K562 (cell line): ENCODE data around the gene CATSPER3. TPM values are rescaled to one million over a fixed set of nuclear protein-coding genes. Genes with fewer than 3 reads are reported as not detected.

Experiments
- ATAC-seq: fragments of 200-7000 bp; cut with Tn5 transposase; 3 replicates; pipeline ENCODE4 v1.9.1; 2020; ENCODE audit warnings: moderate library complexity
- BruUV-seq: library from RNA; stranded (reverse); fragments of 400-500 nt; replicated peaks from 2 replicates; lab custom pipeline; 2021; lab: Mats Ljungman, UMichigan
- CTCF ChIA-PET: fragments of 300-600 bp; formaldehyde crosslinking; extraction: SDS; loops from one replicate; lab custom pipeline; 2021; ENCODE audit warnings: low intra/inter-chr PET ratio; lab: Yijun Ruan, JAX
- POLR2A ChIA-PET: fragments of 300-600, 350-650 bp; sonication (Branson Sonifier 250); formaldehyde crosslinking; extraction: SDS; loops from one replicate; lab custom pipeline; 2021; ENCODE audit warnings: antibody characterized with exemption, inconsistent platforms; lab: Yijun Ruan, JAX
- DNase-seq, 4 experiments: peaks; one replicate each; pipeline versions ENCODE4 v3.0.0 to v3.0.0-alpha.2; 2011 to 2018; ENCODE audit warnings: low spot score in 3 of 4, mixed read lengths in 3 of 4; ENCODE audit errors: extremely low read depth in 1 of 4
- FAIRE-seq: peaks from 2 replicates; lab custom pipeline; 2011; peaks lifted over from hg19 to GRCh38; lab: Jason Lieb, UNC
- H2AFZ ChIP-seq: 2 replicates; pipeline ENCODE4 v1.6.0; 2011; ENCODE audit warnings: low read depth, low read length, control low read depth, inconsistent platforms
- H3K27ac ChIP-seq: fragments of 200-600 bp; 3 replicates; pipeline ENCODE4 v1.8.0; 2011; ENCODE audit warnings: low read depth, mild to moderate bottlenecking, control low read depth, inconsistent platforms, low read length, moderate library complexity, mixed read lengths; ENCODE audit errors: extremely low read depth
- H3K27me3 ChIP-seq, 2 experiments: fragments of 300-600 bp in 1 of 2; 2 replicates in 1 of 2; 3 replicates in 1 of 2; pipeline versions ENCODE4 v1.6.0 to v1.8.0; 2011; ENCODE audit warnings: inconsistent platforms in 2 of 2, low read length in 2 of 2, mild to moderate bottlenecking in 1 of 2, mixed read lengths in 1 of 2, moderate library complexity in 1 of 2; ENCODE audit not compliant: control insufficient read depth in 2 of 2, insufficient read depth in 2 of 2
- H3K36me3 ChIP-seq: fragments of 300-600 bp; 3 replicates; pipeline ENCODE4 v1.8.0; 2011; ENCODE audit warnings: mild to moderate bottlenecking, low read length, inconsistent platforms; ENCODE audit not compliant: control insufficient read depth, insufficient read depth
- H3K4me1 ChIP-seq, 2 experiments: fragments of 200-600 bp in 1 of 2; replicated peaks in 1 of 2; 2 replicates in 1 of 2; 3 replicates in 1 of 2; pipeline versions ENCODE4 v1.5.1 to v1.8.0; 2011; ENCODE audit warnings: inconsistent platforms in 2 of 2, low read length in 2 of 2, mild to moderate bottlenecking in 1 of 2, mixed read lengths in 1 of 2, moderate library complexity in 1 of 2; ENCODE audit not compliant: control insufficient read depth in 2 of 2, insufficient read depth in 2 of 2
- H3K4me2 ChIP-seq: 2 replicates; pipeline ENCODE4 v1.6.1; 2011; ENCODE audit warnings: low read length, control low read depth, inconsistent platforms, mixed read lengths; ENCODE audit not compliant: insufficient read depth
- H3K4me3 ChIP-seq: fragments of 200-600 bp; sonication (generic), shearing (Covaris generic); 2 replicates; pipeline ENCODE4 v1.5.1; 2016; ENCODE audit warnings: control low read depth, inconsistent platforms
- H3K79me2 ChIP-seq: fragments of 200-600 bp; 3 replicates; pipeline ENCODE4 v1.8.0; 2011; ENCODE audit warnings: low read length, inconsistent platforms; ENCODE audit not compliant: control insufficient read depth, insufficient read depth
- H3K9ac ChIP-seq, 2 experiments: 2 replicates each; pipeline versions ENCODE4 v1.6.0 to v1.6.1; 2011; ENCODE audit warnings: low read depth in 2 of 2, low read length in 2 of 2, control low read depth in 1 of 2, inconsistent platforms in 1 of 2, mild to moderate bottlenecking in 1 of 2, mixed read lengths in 1 of 2; ENCODE audit not compliant: insufficient read depth in 1 of 2
- H3K9me1 ChIP-seq: one replicate; pipeline ENCODE4 v1.6.0; 2011; ENCODE audit warnings: inconsistent platforms, mild to moderate bottlenecking, low read length, moderate library complexity; ENCODE audit not compliant: control insufficient read depth, insufficient read depth
- H3K9me3 ChIP-seq: replicated peaks from 2 replicates; pipeline ENCODE4 v1.5.1; 2011; ENCODE audit warnings: low read depth, low read length, inconsistent platforms; ENCODE audit not compliant: control insufficient read depth, insufficient read depth
- H4K20me1 ChIP-seq: replicated peaks from 2 replicates; pipeline ENCODE4 v1.6.1; 2011; ENCODE audit warnings: low read length, inconsistent platforms, mixed read lengths; ENCODE audit not compliant: control insufficient read depth, insufficient read depth
- ARID3B ChIP-seq: fragments of 250-450 bp; sonication (Bioruptor Pico); IDR thresholded peaks from 2 replicates; pipeline ENCODE4 v1.4.0; 2020; ENCODE audit warnings: borderline replicate concordance
- BRD9 ChIP-seq: fragments of 450-650 bp; IDR thresholded peaks from 2 replicates; pipeline ENCODE4 v1.6.1; 2018; ENCODE audit warnings: low read depth; ENCODE audit not compliant: partially characterized antibody
- CBX1 ChIP-seq: sonication (generic); IDR thresholded peaks from 2 replicates; pipeline ENCODE4 v1.6.1; 2016; ENCODE audit warnings: antibody characterized with exemption, low read depth, mild to moderate bottlenecking
- COPS2 ChIP-seq: fragments of 450-650 bp; conservative IDR thresholded peaks from 2 replicates; pipeline ENCODE4 v1.6.1; 2016; ENCODE audit warnings: mild to moderate bottlenecking, moderate library complexity
- CREB3 ChIP-seq: fragments of 450-650 bp; conservative IDR thresholded peaks from 2 replicates; pipeline ENCODE4 v1.6.1; 2016; ENCODE audit warnings: missing genetic modification characterization, low read depth, mild to moderate bottlenecking, missing compliant biosample characterization, moderate library complexity
- MYC ChIP-seq, 2 experiments: fragments of 250-450 bp in 1 of 2; sonication (Bioruptor Pico) in 1 of 2; IDR thresholded peaks; 2 replicates each; pipeline versions ENCODE4 v1.5.1 to v1.6.1; 2012 to 2021; ENCODE audit warnings: low read depth in 2 of 2, borderline replicate concordance in 1 of 2, improper control_type of control experiment in 1 of 2, low read length in 1 of 2, mild to moderate bottlenecking in 1 of 2, moderate library complexity in 1 of 2
- NCOA2 ChIP-seq, 2 experiments: fragments of 450-650 bp; IDR thresholded peaks; 2 replicates each; pipeline ENCODE4 v1.6.1; 2018; ENCODE audit warnings: mild to moderate bottlenecking in 2 of 2, moderate library complexity in 1 of 2; ENCODE audit not compliant: partially characterized antibody in 2 of 2
- NELFE ChIP-seq: IDR thresholded peaks from 2 replicates; pipeline ENCODE4 v1.6.1; 2011; ENCODE audit warnings: mild to moderate bottlenecking; ENCODE audit not compliant: insufficient read depth, insufficient read length
- SREBF2 ChIP-seq: sonication (generic); formaldehyde crosslinking; IDR thresholded peaks from 2 replicates; pipeline ENCODE4 v1.4.0; 2020; ENCODE audit warnings: mild to moderate bottlenecking, missing genetic modification reagents
- SRSF7 ChIP-seq: fragments of 200-400 bp; formaldehyde crosslinking; optimal IDR thresholded peaks from 2 replicates; pipeline ENCODE3; 2017; ENCODE audit warnings: mild to moderate bottlenecking, low read depth, low read length
- TRIM24 ChIP-seq, 2 experiments: fragments of 450-650 bp; IDR thresholded peaks; 2 replicates each; pipeline ENCODE4 v1.6.1; 2016
- TRIM28 ChIP-seq: fragments of 450-650 bp; IDR thresholded peaks from 2 replicates; pipeline ENCODE4 v1.6.1; 2017
- ZBED1 ChIP-seq: IDR thresholded peaks from 2 replicates; pipeline ENCODE4 v1.6.1; 2014
- ZEB2 ChIP-seq: fragments of 450-650 bp; IDR thresholded peaks from 2 replicates; pipeline ENCODE4 v1.6.1; 2016
- ZNF280A ChIP-seq: fragments of 450-650 bp; IDR thresholded peaks from 2 replicates; pipeline ENCODE4 v1.6.1; 2018; ENCODE audit warnings: mild to moderate bottlenecking, low read depth; ENCODE audit not compliant: partially characterized antibody
- ZNF280B ChIP-seq: fragments of 250-450 bp; sonication (Bioruptor Pico); IDR thresholded peaks from 2 replicates; pipeline ENCODE4 v1.5.1; 2021; ENCODE audit warnings: mild to moderate bottlenecking
- ZNF311 ChIP-seq: fragments of 250-450 bp; sonication (Bioruptor Pico); IDR thresholded peaks from 2 replicates; pipeline ENCODE4 v1.4.0; 2020; ENCODE audit warnings: mild to moderate bottlenecking, moderate library complexity
- ZNF408 ChIP-seq: fragments of 250-450 bp; sonication (Bioruptor Pico); IDR thresholded peaks from 2 replicates; pipeline ENCODE4 v1.4.0; 2020; ENCODE audit warnings: low read depth, mild to moderate bottlenecking, moderate library complexity
- ZNF699 ChIP-seq: fragments of 250-450 bp; sonication (Bioruptor Pico); IDR thresholded peaks from 2 replicates; pipeline ENCODE4 v1.8.0; 2021; ENCODE audit warnings: mild to moderate bottlenecking, moderate library complexity; ENCODE audit not compliant: insufficient replicate concordance
- WGBS: fragments of 100-300 bp; shearing (Covaris generic); methylation state at CpG from one replicate; pipeline ENCODE4 v1.1.6; 2016; ENCODE audit warnings: low coverage, mixed read lengths; ENCODE audit not compliant: insufficient coverage; ENCODE audit errors: missing lambda C conversion rate; 5-methylcytosine and 5-hydroxymethylcytosine counted together
- in situ Hi-C: fragments of 300-500 bp; cut with MboI; formaldehyde crosslinking; loops from 4 replicates; pipeline ENCODE4 v1.15.0; 2018; ENCODE audit warnings: inconsistent platforms, mixed read lengths
- intact Hi-C: fragments of 100-400 bp; cut with micrococcal nuclease; formaldehyde crosslinking; loops from 2 replicates; pipeline ENCODE4 v1.14.2; 2022
- polyA plus RNA-seq, 8 experiments: library from polyadenylated mRNA; depleted of rRNA in 4 of 8; stranded (reverse) in 5 of 8; unstranded in 3 of 8; fragments of >200 nt; fragmentation: Nextera tagmentation in 2 of 8; fragmentation: Illumina TruSeq in 1 of 8; extraction: Ambion mirVana in 2 of 8; extraction: Trizol in 1 of 8; gene quantifications; 2 replicates each; pipeline versions ENCODE4 v1.2.1 to v1.2.3, GENCODE V29; 2011 to 2014; ENCODE audit warnings: inconsistent platforms in 1 of 8, missing spikeins in 1 of 8
- total RNA-seq, 7 experiments: library from RNA; depleted of rRNA in 6 of 7; stranded (reverse); fragments of >200 nt in 6 of 7; fragmentation: Illumina TruSeq in 2 of 7; extraction: Trizol in 2 of 7; gene quantifications; 2 replicates each; pipeline versions ENCODE4 v1.2.1 to v1.2.3, GENCODE V29; 2011 to 2021; ENCODE audit warnings: low replicate concordance in 1 of 7

The CATSPER3 gene
- total and polyA plus RNA-seq, 9 of the 15 experiments (the other 6 are each of a cell fraction or from before 2014, with no cell fraction given) = 0.14 to 1.5 (median 0.49) TPM

- ChIA-PET POLR2A (no interaction called here), CTCF (no interaction called here)
- H3K9me3 ChIP-seq = peaks cover 7% of the 10 kb centered on the region
- no peaks in the 10 kb centered on the region for H3K27me3 ChIP-seq
- no peak overlapping the region for H3K4me3 ChIP-seq
- in situ Hi-C loops (no loop called here), intact Hi-C loops (no loop called here)
- ATAC-seq (no peak), DNase-seq (no peak), FAIRE-seq (no peak)
- no peaks in the 10 kb centered on the region for H3K79me2 ChIP-seq
- H3K9ac ChIP-seq = no peak overlapping the region
- no peaks in the 10 kb centered on the region for H4K20me1 ChIP-seq
- no TSS peak for BruUV-seq
- no peaks in the 10 kb centered on the region for H3K9me1 ChIP-seq
- no peak overlapping the region for H2AFZ ChIP-seq
- H3K4me1 ChIP-seq = no peaks in the 10 kb centered on the region
- H3K4me2 ChIP-seq = no peak overlapping the region
- no peaks in the 10 kb centered on the region for H3K36me3 ChIP-seq
- 90% methylated on average over 1 of the region's 1 CpG for WGBS
- H3K27ac ChIP-seq = no peak overlapping the region
- TF ChIP-seq ZNF280A = peak; percentile 99
- TF ChIP-seq ZNF280B = 0 out of 2 replicates have a peak, but pooled peaks have one; percentile 57
- no peak for TF ChIP-seq NCOA2 (IDR thresholded peaks at IDR 0.05; ENCODE audit: partially characterized antibody in 2 of 2)
- TF ChIP-seq TRIM24 (IDR thresholded peaks at IDR 0.05) = peak; percentile 82 to 89
- no peak for TF ChIP-seq CREB3 (tag)
- no peak for TF ChIP-seq ZNF311
- no peak for TF ChIP-seq COPS2
- TF ChIP-seq ZBED1 = no peak
- TF ChIP-seq SREBF2 (CRISPR knock-in tag) = no peak
- TF ChIP-seq ZEB2 = peak; percentile 72
- no peak for TF ChIP-seq ZNF699 (CRISPR knock-in tag)
- TF ChIP-seq TRIM28 = peak; percentile 100
- no peak for TF ChIP-seq ARID3B (CRISPR knock-in tag)
- peak; percentile 76 for TF ChIP-seq BRD9
- no peak for TF ChIP-seq NELFE
- TF ChIP-seq MYC (IDR thresholded peaks at IDR 0.05; ENCODE audit: low read depth, low read length) = no peak
- no peak for TF ChIP-seq MYC (CRISPR knock-in tag; IDR thresholded peaks at IDR 0.05; ENCODE audit: borderline replicate concordance, low read depth)
- TF ChIP-seq ZNF408 (CRISPR knock-in tag) = no peak
- peak; percentile 82 for TF ChIP-seq CBX1
- TF ChIP-seq SRSF7 = no peak
Measured at GRCh38 chr5:134982230-134982629, 14.5 kb downstream of the CATSPER3 start.
